DOHH2 (cell line): ENCODE data around the gene COX5A.

Source experiments
- H3F3A ChIP-seq: fragments of 200-600 bp; sonication (generic), shearing (Covaris generic); 2 replicates; pipeline ENCODE4 v1.6.0; 2016; ENCODE audit warnings: antibody characterized with exemption, mild to moderate bottlenecking; ENCODE audit not compliant: control insufficient read depth, insufficient read depth
- H3K27ac ChIP-seq: fragments of 200-600 bp; sonication (generic); 2 replicates; pipeline ENCODE4 v1.5.1; 2014; ENCODE audit warnings: low read depth, mild to moderate bottlenecking, low read length, moderate library complexity
- H3K27me3 ChIP-seq: fragments of 200-600 bp; sonication (generic); 2 replicates; pipeline ENCODE4 v1.6.1; 2014; ENCODE audit warnings: mild to moderate bottlenecking, low read length, mixed read lengths; ENCODE audit not compliant: control insufficient read depth
- H3K36me3 ChIP-seq: fragments of 200-600 bp; sonication (generic); 2 replicates; pipeline ENCODE4 v1.6.1; 2014; ENCODE audit warnings: mild to moderate bottlenecking, low read length, moderate library complexity, mixed read lengths; ENCODE audit not compliant: control insufficient read depth
- H3K4me1 ChIP-seq: fragments of 200-600 bp; sonication (generic); 2 replicates; pipeline ENCODE4 v1.6.1; 2014; ENCODE audit warnings: mild to moderate bottlenecking, low read length, mixed read lengths; ENCODE audit not compliant: control insufficient read depth
- H3K4me2 ChIP-seq: fragments of 200-600 bp; sonication (generic); 2 replicates; pipeline ENCODE4 v1.6.0; 2014; ENCODE audit warnings: mild to moderate bottlenecking, low read length, moderate library complexity
- H3K4me3 ChIP-seq: fragments of 200-600 bp; sonication (generic); 2 replicates; pipeline ENCODE4 v1.5.1; 2014; ENCODE audit warnings: mild to moderate bottlenecking, low read length, mixed read lengths
- H3K79me2 ChIP-seq: fragments of 200-600 bp; sonication (generic); 2 replicates; pipeline ENCODE4 v1.6.1; 2014; ENCODE audit warnings: mild to moderate bottlenecking, low read length, mixed read lengths; ENCODE audit not compliant: control insufficient read depth
- H3K9me2 ChIP-seq: fragments of 200-600 bp; sonication (generic); replicated peaks from 2 replicates; pipeline ENCODE4 v1.6.1; 2014; ENCODE audit warnings: mild to moderate bottlenecking, low read length, mixed read lengths; ENCODE audit not compliant: control insufficient read depth
- H3K9me3 ChIP-seq: fragments of 200-600 bp; sonication (generic); 2 replicates; pipeline ENCODE4 v1.6.1; 2014; ENCODE audit warnings: antibody characterized with exemption, low read length, mixed read lengths; ENCODE audit not compliant: control insufficient read depth, insufficient read depth
- H4K20me1 ChIP-seq: fragments of 200-600 bp; sonication (generic); 2 replicates; pipeline ENCODE4 v1.6.0; 2014; ENCODE audit warnings: low read depth, mild to moderate bottlenecking, antibody characterized with exemption, low read length, moderate library complexity; ENCODE audit not compliant: control insufficient read depth, insufficient read depth
- EZH2phosphoT487 ChIP-seq: fragments of 200-600 bp; sonication (generic); IDR thresholded peaks from 2 replicates; pipeline ENCODE4 v1.6.1; 2017; ENCODE audit warnings: borderline replicate concordance, mild to moderate bottlenecking, antibody characterized with exemption, low read length, moderate library complexity, mixed read lengths
- TF ChIP-seq, protein P1 (sequence below): fragments of 200-600 bp; sonication (generic); IDR thresholded peaks from one replicate; pipeline ENCODE4 v1.5.1; 2014; ENCODE audit warnings: antibody characterized with exemption, mild to moderate bottlenecking, low read depth, low read length; ENCODE audit not compliant: poor library complexity, severe bottlenecking

Gene COX5A

DNA sequence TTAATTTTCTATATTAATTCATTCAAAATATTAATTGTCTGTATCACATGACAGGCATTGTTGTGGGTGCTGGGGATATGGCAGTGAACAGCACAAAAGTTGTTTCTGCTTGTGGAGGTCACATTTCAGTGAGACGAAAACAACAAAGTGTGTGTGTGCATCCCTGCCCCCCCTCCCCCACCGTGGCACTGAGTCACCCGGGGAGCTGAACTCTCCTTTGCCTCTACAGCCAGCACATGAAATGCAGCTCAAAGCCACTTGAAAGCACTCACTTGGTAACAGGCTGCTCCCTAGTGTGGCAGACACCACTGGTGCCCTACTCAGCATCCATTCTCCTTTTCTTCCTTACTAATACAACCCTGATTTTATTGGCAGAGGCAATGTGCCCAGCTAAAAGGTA, 40.6 kb upstream of the COX5A start:
- Histone ChIP-seq H3K4me3 (no peak overlapping the region), H4K20me1 (no peaks in the 10 kb centered on the region), H3K79me2 (no peaks in the 10 kb centered on the region), H3K4me1 (no peaks in the 10 kb centered on the region), H3K27me3 (0 out of 2 replicates have a peak, but pooled peaks cover 4% of the 10 kb centered on the region), H3K4me2 (no peak overlapping the region), H3K9me3 (no peaks in the 10 kb centered on the region), H3K36me3 (no peaks in the 10 kb centered on the region), H3K27ac (no peak overlapping the region), H3F3A (no peaks in the 10 kb centered on the region), H3K9me2 (no peaks in the 10 kb centered on the region)
- TF ChIP-seq EZH2phosphoT487: no peak
- TF ChIP-seq, protein P1, sequence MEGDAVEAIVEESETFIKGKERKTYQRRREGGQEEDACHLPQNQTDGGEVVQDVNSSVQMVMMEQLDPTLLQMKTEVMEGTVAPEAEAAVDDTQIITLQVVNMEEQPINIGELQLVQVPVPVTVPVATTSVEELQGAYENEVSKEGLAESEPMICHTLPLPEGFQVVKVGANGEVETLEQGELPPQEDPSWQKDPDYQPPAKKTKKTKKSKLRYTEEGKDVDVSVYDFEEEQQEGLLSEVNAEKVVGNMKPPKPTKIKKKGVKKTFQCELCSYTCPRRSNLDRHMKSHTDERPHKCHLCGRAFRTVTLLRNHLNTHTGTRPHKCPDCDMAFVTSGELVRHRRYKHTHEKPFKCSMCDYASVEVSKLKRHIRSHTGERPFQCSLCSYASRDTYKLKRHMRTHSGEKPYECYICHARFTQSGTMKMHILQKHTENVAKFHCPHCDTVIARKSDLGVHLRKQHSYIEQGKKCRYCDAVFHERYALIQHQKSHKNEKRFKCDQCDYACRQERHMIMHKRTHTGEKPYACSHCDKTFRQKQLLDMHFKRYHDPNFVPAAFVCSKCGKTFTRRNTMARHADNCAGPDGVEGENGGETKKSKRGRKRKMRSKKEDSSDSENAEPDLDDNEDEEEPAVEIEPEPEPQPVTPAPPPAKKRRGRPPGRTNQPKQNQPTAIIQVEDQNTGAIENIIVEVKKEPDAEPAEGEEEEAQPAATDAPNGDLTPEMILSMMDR: no peak

DNA sequence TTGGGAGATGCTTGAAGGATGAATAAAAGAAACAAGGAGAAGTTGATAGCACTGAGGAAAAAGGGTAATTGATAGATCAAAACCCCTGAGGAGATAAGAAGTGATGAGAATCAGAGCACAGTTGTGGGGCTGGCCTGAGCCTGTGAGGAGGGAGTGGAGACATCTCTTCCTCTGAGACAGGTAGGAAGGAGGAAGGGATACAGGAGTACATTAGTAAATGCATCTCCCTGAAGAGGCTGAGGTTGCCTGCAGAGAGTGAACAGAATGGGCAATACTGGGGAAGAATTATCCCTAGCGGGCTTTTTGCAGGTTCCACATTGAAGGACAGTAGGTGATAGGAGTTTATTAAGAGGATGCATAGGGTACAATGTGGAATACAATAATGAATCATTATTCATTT, 40.2 kb upstream of the COX5A start:
- Histone ChIP-seq H3K27ac (no peak overlapping the region), H3K4me1 (no peaks in the 10 kb centered on the region), H3K4me3 (no peak overlapping the region), H3K27me3 (0 out of 2 replicates have a peak, but pooled peaks cover 5% of the 10 kb centered on the region), H3K9me3 (no peaks in the 10 kb centered on the region), H3K36me3 (no peaks in the 10 kb centered on the region), H3K4me2 (no peak overlapping the region), H3K79me2 (no peaks in the 10 kb centered on the region), H4K20me1 (no peaks in the 10 kb centered on the region), H3K9me2 (no peaks in the 10 kb centered on the region), H3F3A (no peaks in the 10 kb centered on the region)
- no peak for TF ChIP-seq EZH2phosphoT487
- TF ChIP-seq, protein P1: no peak

DNA sequence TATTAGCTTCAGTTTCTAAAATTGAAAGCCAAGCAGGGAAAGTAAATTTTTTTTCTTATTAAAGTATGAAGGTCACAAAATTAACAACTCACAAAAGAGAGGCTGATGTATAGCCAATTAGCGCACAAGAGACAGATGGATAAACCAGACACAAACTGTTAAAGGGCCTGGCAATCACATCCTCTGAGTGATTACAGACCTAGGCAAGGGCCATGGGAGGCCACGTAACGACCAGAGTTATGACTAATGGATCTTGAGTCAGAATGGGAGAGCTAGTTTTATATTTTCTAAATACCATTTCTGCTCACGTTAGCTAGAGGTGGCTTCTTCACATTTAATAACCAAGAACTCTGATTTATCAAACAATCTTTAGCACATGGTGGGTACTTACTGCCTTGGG, 39.7 kb upstream of the COX5A start:
- Histone ChIP-seq H3K4me3 (no peak overlapping the region), H3K27ac (no peak overlapping the region), H3K27me3 (0 out of 2 replicates have a peak, but pooled peaks cover 9% of the 10 kb centered on the region), H3K4me2 (no peak overlapping the region), H3F3A (no peaks in the 10 kb centered on the region), H3K9me3 (no peaks in the 10 kb centered on the region), H3K79me2 (no peaks in the 10 kb centered on the region), H3K4me1 (no peaks in the 10 kb centered on the region), H3K9me2 (no peaks in the 10 kb centered on the region), H3K36me3 (no peaks in the 10 kb centered on the region), H4K20me1 (no peaks in the 10 kb centered on the region)
- no peak for TF ChIP-seq EZH2phosphoT487
- TF ChIP-seq, protein P1: no peak

DNA sequence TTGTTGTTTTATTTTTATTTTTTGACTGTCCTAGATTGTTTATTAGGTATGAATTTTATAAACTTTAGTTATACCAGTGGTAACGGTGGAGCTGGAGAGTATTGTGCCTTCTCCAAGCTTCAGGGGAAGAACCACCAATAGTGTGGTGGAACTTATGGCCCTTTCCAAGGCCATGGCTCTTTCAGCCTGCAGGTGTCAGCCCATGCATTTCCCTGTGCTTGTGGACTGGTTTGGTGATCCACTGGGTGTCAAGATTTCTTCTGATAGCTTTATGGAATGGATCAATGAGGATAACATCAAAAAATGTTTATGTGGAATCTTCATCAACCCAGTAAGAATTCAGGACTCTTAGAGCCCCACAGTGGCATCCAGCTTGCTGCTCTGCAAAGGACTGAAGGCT, 38.3 kb upstream of the COX5A start:
- H3K36me3 ChIP-seq: no peaks in the 10 kb centered on the region
- no peak overlapping the region for H3K4me3 ChIP-seq
- H3K27me3 ChIP-seq: 0 out of 2 replicates have a peak, but pooled peaks cover 9% of the 10 kb centered on the region
- H3F3A ChIP-seq: no peaks in the 10 kb centered on the region
- no peaks in the 10 kb centered on the region for H3K9me3 ChIP-seq
- TF ChIP-seq, protein P1: no peak
- TF ChIP-seq EZH2phosphoT487: no peak
- H3K79me2 ChIP-seq: no peaks in the 10 kb centered on the region
- H3K4me2 ChIP-seq: no peak overlapping the region
- no peak overlapping the region for H3K27ac ChIP-seq
- H4K20me1 ChIP-seq: no peaks in the 10 kb centered on the region
- H3K4me1 ChIP-seq: no peaks in the 10 kb centered on the region
- H3K9me2 ChIP-seq: no peaks in the 10 kb centered on the region
